Measurements from ENCODE around the gene SORCS2. TPM values are rescaled to one million over a fixed set of nuclear protein-coding genes. Genes with fewer than 3 reads are reported as not detected.

Gene SORCS2
- total RNA-seq, 4 donors from 2014 or later = 0.19 to 0.85 (median 0.66) TPM

- no peak for TF ChIP-seq CTCF (IDR thresholded peaks at IDR 0.05; ENCODE audit: low read depth)
Measured at GRCh38 chr4:7338876-7339623, 146.7 kb downstream of the SORCS2 start.

- no peak for TF ChIP-seq CTCF (IDR thresholded peaks at IDR 0.05; ENCODE audit: low read depth)
Measured at GRCh38 chr4:7339751-7340552, 147.6 kb downstream of the SORCS2 start.

- TF ChIP-seq CTCF (IDR thresholded peaks at IDR 0.05; ENCODE audit: low read depth) = no peak
Measured at GRCh38 chr4:7340553-7341433, 148.5 kb downstream of the SORCS2 start.

GRCh38 chr4:7341491-7342222, 149.3 kb downstream of the SORCS2 start:
- TF ChIP-seq CTCF (IDR thresholded peaks at IDR 0.05; ENCODE audit: low read depth) = no peak

- no peak for TF ChIP-seq CTCF (IDR thresholded peaks at IDR 0.05; ENCODE audit: low read depth)
Measured at GRCh38 chr4:7342223-7343080, 150.1 kb downstream of the SORCS2 start.

GRCh38 chr4:7343081-7343655, 150.8 kb downstream of the SORCS2 start:
- TF ChIP-seq CTCF (IDR thresholded peaks at IDR 0.05; ENCODE audit: low read depth) = no peak
